ENCODE measurements around the gene ACOXL.

The ACOXL gene

DNA sequence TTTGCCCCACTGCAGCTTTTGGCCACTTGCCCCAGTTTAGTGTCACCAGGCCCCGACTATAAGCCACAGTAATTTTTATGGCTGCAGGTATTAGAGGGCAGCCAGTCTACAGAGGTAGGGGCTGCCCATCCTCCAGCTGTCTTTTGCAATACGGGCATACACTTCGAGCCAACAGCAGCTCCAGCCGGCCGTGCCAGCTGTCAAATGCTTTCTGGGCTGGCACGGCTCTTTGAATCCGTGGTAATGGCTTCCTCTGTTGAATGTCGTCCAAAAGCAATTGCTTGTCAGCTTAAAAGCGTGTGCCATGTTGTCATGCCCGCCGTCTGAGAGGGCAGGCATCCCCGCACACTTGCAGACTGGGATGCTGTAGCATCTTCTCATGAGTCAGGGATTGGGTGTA, 429.6 kb downstream of the ACOXL start:
- H3K27ac ChIP-seq: peak overlapping the region; percentile 41
- no peak for TF ChIP-seq CTCF (conservative IDR thresholded peaks at IDR 0.05)

DNA sequence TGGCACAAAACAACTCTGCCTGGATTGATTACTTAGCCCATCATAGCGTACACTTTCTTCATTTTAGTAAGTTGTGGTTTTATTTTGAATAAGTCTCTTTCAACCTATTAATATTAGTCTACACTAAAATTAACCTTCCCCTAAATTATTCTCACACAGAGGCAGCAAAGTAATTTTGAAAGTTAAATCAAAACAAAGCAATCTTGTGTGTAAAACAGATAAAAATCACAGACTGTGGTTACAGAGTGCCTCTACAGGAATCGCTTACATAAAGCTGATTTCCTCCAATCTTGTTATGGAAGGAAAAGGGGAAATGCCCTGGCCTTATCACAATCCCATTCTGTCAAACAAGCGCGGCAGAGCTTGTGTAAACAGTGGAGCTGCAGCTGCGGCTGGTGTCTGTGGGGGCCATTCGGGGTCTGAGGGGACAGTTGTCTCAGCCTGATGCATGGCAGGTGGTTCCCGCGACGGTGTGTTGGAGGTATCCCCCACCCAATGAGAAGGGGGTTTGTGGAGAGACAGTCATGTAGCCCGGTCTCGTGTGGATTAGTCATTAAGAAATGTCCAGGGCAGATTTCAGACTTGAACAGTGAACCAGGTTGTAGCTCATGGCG, 430.5 kb downstream of the ACOXL start:
- peak overlapping the region; percentile 41 for H3K27ac ChIP-seq

GRCh38 chr2:111164078-111164477, 431.7 kb downstream of the ACOXL start:
- no peak for TF ChIP-seq CTCF (conservative IDR thresholded peaks at IDR 0.05)
- no peak overlapping the region for H3K27ac ChIP-seq

More for the DNA sequence above, 430.5 kb downstream of the ACOXL start:
- no peak for TF ChIP-seq CTCF (conservative IDR thresholded peaks at IDR 0.05)

GRCh38 chr2:111165084-111165483, 432.7 kb downstream of the ACOXL start:
- H3K27ac ChIP-seq: no peak overlapping the region
- TF ChIP-seq CTCF (conservative IDR thresholded peaks at IDR 0.05): no peak

DNA sequence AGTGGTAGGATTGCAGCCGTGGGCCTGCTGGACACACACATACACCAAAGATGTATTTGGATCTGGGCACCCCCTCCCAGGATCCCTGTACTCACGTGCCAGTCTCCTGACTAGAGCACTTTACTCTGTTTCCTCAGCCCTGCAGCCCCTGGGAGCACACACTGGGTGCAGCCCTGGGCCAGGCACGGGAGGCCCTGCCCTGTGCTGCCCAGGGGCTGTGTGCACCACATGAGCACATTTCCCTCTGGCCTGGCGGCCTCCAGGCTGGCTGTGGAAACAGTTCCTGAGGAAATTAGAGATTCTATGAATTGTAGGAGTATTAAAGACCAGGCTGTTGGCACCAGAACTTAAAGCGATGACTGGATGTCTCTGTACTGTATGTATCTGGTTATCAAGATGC, 433.7 kb downstream of the ACOXL start:
- no peak for TF ChIP-seq CTCF (conservative IDR thresholded peaks at IDR 0.05)

GRCh38 chr2:111167076-111167862, 434.9 kb downstream of the ACOXL start:
- H3K27ac ChIP-seq: no peak overlapping the region
- no peak for TF ChIP-seq CTCF (conservative IDR thresholded peaks at IDR 0.05)

More for the DNA sequence above, 433.7 kb downstream of the ACOXL start:
- no peak overlapping the region for H3K27ac ChIP-seq

DNA sequence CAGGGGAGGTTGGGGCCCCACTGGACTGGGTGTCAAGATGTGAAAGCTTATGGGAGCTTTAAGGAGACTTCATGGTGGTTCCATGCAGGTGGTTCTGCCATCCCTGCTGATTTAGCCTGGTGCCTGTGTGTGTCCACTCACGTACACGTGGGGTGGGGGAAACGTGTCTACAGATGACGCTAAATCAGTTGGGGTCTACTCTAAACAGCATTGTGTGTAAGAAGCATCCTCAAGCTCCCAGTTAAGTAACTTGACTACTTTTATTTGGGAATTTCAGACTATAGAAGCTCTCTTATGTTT, 435.4 kb downstream of the ACOXL start:
- H3K27ac ChIP-seq: no peak overlapping the region
- TF ChIP-seq CTCF (conservative IDR thresholded peaks at IDR 0.05): no peak

All from VCaP (cell line).